Measurements from ENCODE around the gene PFDN6. TPM values are rescaled to one million over a fixed set of nuclear protein-coding genes. Genes with fewer than 3 reads are reported as not detected.

PFDN6 gene
- total RNA-seq, 1 donor from 2014 or later: 117 TPM

- Mint-ChIP-seq H3K9me3 (no peaks in the 10 kb centered on the region), H3K27me3 (ENCODE audit: low read depth) (no peaks in the 10 kb centered on the region), H3K27ac (no peak overlapping the region), H3K4me1 (ENCODE audit: low read depth) (peaks cover 28% of the 10 kb centered on the region), H3K36me3 (ENCODE audit: low read depth) (peaks cover 77% of the 10 kb centered on the region), H3K4me3 (ENCODE audit: low read depth) (no peak overlapping the region)
- intact Hi-C loops (cut with micrococcal nuclease): no loop called here
- no peak for DNase-seq (ENCODE audit: low spot score)
These were observed 15.7 kb downstream of the PFDN6 start for GRCh38 chr6:33305052-33305451.

DNA sequence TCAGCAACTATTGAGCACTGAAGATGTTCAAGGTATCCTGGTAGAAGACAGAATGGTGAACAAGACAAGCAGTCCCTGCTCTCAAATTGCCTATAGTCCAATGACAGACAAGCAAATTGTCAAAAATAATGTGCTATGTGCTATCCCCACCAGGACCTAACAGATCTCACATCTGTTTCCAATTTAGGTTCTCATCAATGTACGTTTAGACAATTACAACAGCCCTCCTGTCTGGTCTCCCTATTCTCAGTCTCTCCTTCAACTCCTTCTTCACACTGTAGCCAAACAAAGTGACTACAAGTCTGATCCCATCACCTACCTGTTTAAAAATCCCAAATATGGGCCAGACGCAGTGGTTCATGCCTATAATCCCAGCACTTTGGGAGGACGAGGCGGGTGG lies 17.0 kb downstream of the PFDN6 start:
- Mint-ChIP-seq H3K27me3 (ENCODE audit: low read depth) (no peaks in the 10 kb centered on the region), H3K27ac (no peak overlapping the region), H3K4me3 (ENCODE audit: low read depth) (no peak overlapping the region), H3K9me3 (no peaks in the 10 kb centered on the region), H3K4me1 (ENCODE audit: low read depth) (peaks cover 27% of the 10 kb centered on the region), H3K36me3 (ENCODE audit: low read depth) (peaks cover 70% of the 10 kb centered on the region)
- no peak for DNase-seq (ENCODE audit: low spot score)
- intact Hi-C loops (cut with micrococcal nuclease): no loop called here

- intact Hi-C loops (cut with micrococcal nuclease): loop anchor here (1.0 to 10.0 kb wide), 6 partner anchors 13 to 458 kb away; partner anchors contain the start of genes B3GALT4, PSMB9 and TAP1
- Mint-ChIP-seq H3K36me3 (ENCODE audit: low read depth) (peaks cover 54% of the 10 kb centered on the region), H3K4me3 (ENCODE audit: low read depth) (peak overlapping the region; percentile 99), H3K27ac (peak overlapping the region; percentile 98), H3K4me1 (ENCODE audit: low read depth) (peaks cover 32% of the 10 kb centered on the region), H3K27me3 (ENCODE audit: low read depth) (no peaks in the 10 kb centered on the region), H3K9me3 (no peaks in the 10 kb centered on the region)
- DNase-seq (ENCODE audit: low spot score): peak; percentile 78
These were observed 23.1 kb downstream of the PFDN6 start for GRCh38 chr6:33312361-33313104.

GRCh38 chr6:33313105-33313708 lies 23.8 kb downstream of the PFDN6 start:
- Mint-ChIP-seq H3K36me3 (ENCODE audit: low read depth) (peaks cover 54% of the 10 kb centered on the region), H3K4me1 (ENCODE audit: low read depth) (peaks cover 34% of the 10 kb centered on the region), H3K27ac (peak overlapping the region; percentile 98), H3K27me3 (ENCODE audit: low read depth) (no peaks in the 10 kb centered on the region), H3K4me3 (ENCODE audit: low read depth) (peak overlapping the region; percentile 99), H3K9me3 (no peaks in the 10 kb centered on the region)
- intact Hi-C loops (cut with micrococcal nuclease): loop anchor here (2.0 to 10.0 kb wide), 5 partner anchors 34 to 458 kb away; partner anchors contain the start of genes B3GALT4, PSMB9 and TAP1
- DNase-seq (ENCODE audit: low spot score): no peak

- intact Hi-C loops (cut with micrococcal nuclease): loop anchor here (1.0 to 10.0 kb wide), 8 partner anchors 9 to 459 kb away; partner anchors contain the start of genes B3GALT4, KIFC1, PSMB9 and RXRB
- H3K27ac Mint-ChIP-seq: peak within 1 kb of the TSS; percentile 98
- peaks cover 54% of the 10 kb centered on the region for H3K36me3 Mint-ChIP-seq (ENCODE audit: low read depth)
- H3K4me1 Mint-ChIP-seq (ENCODE audit: low read depth): peaks cover 36% of the 10 kb centered on the region
- H3K27me3 Mint-ChIP-seq (ENCODE audit: low read depth): no peaks in the 10 kb centered on the region
- DNase-seq (ENCODE audit: low spot score): peak; percentile 87
- H3K4me3 Mint-ChIP-seq (ENCODE audit: low read depth): peak within 1 kb of the TSS; percentile 99
- no peaks in the 10 kb centered on the region for H3K9me3 Mint-ChIP-seq
These were observed 24.5 kb downstream of the PFDN6 start, which contains the start of gene TAPBP for GRCh38 chr6:33313709-33314514. Gene TAPBP (minus strand): TSS chr6:33314078. CDS start chr6:33314041, 37 bp downstream.

GRCh38 chr6:33314515-33314942 lies 25.1 kb downstream of the PFDN6 start:
- Mint-ChIP-seq H3K36me3 (ENCODE audit: low read depth) (peaks cover 57% of the 10 kb centered on the region), H3K9me3 (no peaks in the 10 kb centered on the region), H3K4me3 (ENCODE audit: low read depth) (peak overlapping the region; percentile 99), H3K4me1 (ENCODE audit: low read depth) (peaks cover 41% of the 10 kb centered on the region), H3K27me3 (ENCODE audit: low read depth) (no peaks in the 10 kb centered on the region), H3K27ac (peak overlapping the region; percentile 98)
- intact Hi-C loops (cut with micrococcal nuclease): loop anchor here (1.0 to 10.0 kb wide), 7 partner anchors 9 to 460 kb away; partner anchors contain the start of genes B3GALT4, KIFC1, PSMB9 and RXRB
- peak; percentile 70 for DNase-seq (ENCODE audit: low spot score)

DNA sequence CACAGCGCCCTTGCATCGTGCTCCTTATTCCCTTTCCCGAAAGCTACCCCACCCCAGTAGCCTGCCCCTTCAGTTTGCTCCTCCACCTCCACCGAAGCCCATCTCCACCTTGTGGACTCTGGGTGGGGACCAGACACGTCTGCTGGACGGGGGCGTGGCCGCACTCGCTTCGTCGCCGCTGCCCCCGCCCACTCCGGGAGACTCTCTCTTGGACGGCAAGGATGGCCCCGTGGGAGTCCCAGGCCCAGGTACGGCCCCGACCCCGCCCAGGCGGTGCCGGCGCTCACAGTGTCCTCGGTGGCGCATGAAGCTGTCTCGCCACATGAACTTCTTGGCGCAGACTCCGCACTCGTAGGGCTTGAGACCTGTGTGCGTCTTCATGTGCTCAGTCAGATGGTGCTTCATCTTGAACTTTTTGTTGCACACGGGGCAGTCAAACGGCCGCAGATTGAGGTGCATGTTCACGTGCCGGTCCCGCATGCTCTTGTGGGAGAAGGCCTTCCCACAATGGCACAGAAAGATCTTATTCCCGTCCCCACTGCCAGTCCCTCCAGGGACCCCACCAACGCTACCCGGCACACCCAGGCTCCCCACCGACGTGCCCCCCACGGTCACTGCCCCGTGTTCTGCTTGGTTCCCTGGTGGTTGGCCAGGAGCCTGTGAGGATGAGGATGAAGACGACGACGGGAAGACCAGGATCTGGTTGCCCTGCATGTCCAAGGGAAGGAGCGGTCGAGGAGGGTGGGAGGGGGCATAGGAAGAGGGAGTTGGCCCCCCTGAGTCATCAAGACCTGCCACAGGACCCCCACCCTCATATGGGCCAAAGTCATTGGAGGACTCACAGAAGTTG lies 25.8 kb downstream of the PFDN6 start:
- intact Hi-C loops (cut with micrococcal nuclease): loop anchor here (1.0 to 10.0 kb wide), 7 partner anchors 8 to 460 kb away; partner anchors contain the start of genes B3GALT4, KIFC1, PSMB9 and RXRB
- Mint-ChIP-seq H3K4me3 (ENCODE audit: low read depth) (peak overlapping the region; percentile 99), H3K27me3 (ENCODE audit: low read depth) (no peaks in the 10 kb centered on the region), H3K9me3 (no peaks in the 10 kb centered on the region), H3K36me3 (ENCODE audit: low read depth) (peaks cover 64% of the 10 kb centered on the region), H3K27ac (peak overlapping the region; percentile 98), H3K4me1 (ENCODE audit: low read depth) (peaks cover 47% of the 10 kb centered on the region)
- no peak for DNase-seq (ENCODE audit: low spot score)

- Mint-ChIP-seq H3K4me1 (ENCODE audit: low read depth) (peaks cover 51% of the 10 kb centered on the region), H3K9me3 (no peaks in the 10 kb centered on the region), H3K4me3 (ENCODE audit: low read depth) (peak overlapping the region; percentile 99), H3K27ac (peak overlapping the region; percentile 98), H3K27me3 (ENCODE audit: low read depth) (no peaks in the 10 kb centered on the region), H3K36me3 (ENCODE audit: low read depth) (peaks cover 69% of the 10 kb centered on the region)
- intact Hi-C loops (cut with micrococcal nuclease): loop anchor here (10.0 kb wide), 1 partner anchor 461 kb away; the partner anchor contains the start of genes PSMB9 and TAP1
- no peak for DNase-seq (ENCODE audit: low spot score)
These were observed 26.6 kb downstream of the PFDN6 start for GRCh38 chr6:33315793-33316602.

DNA sequence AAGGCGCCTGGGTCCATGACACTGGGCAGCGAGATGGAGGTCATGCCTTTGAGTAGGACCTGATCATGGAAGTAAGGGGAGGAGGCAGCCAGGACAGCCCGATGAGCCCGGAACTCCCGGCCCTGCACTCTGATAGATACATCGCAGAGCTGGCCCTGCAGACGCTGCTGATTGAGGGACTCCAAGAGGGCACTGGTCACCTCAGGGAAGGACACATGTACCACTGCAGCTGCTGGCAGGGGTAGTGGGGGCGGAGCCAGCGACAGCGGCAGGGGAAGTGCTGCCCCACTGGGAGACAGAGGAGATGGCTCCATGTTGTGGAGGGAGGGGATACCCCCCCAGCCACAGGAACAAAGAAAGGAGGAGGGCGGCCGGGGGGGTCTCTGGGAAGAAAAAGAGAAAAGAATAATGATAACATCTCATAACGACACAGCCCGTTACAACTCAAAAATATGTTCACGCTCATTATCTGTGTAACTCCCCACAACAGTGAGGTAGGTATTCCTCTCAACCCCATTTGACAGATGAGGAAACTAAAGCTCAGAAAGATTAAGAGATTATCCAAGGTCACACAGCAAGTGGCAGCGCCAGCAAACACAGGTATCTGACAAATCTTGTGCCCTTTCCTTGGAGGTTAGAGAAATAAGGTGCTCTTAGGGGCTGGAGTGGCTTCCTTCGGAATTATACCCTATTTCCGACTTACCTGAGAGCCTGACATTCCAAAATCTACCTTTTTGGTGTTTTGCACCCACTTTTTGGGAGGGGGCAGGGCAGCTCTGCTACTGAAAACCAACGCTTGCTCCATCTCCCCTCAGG lies 27.4 kb downstream of the PFDN6 start:
- DNase-seq (ENCODE audit: low spot score): no peak
- intact Hi-C loops (cut with micrococcal nuclease): loop anchor here (10.0 kb wide), 1 partner anchor 462 kb away; the partner anchor contains the start of genes PSMB9 and TAP1
- Mint-ChIP-seq H3K9me3 (no peaks in the 10 kb centered on the region), H3K4me1 (ENCODE audit: low read depth) (peaks cover 54% of the 10 kb centered on the region), H3K4me3 (ENCODE audit: low read depth) (peak overlapping the region; percentile 99), H3K27me3 (ENCODE audit: low read depth) (no peaks in the 10 kb centered on the region), H3K27ac (peak overlapping the region; percentile 24), H3K36me3 (ENCODE audit: low read depth) (peaks cover 70% of the 10 kb centered on the region)

- Mint-ChIP-seq H3K4me1 (ENCODE audit: low read depth) (peaks cover 53% of the 10 kb centered on the region), H3K4me3 (ENCODE audit: low read depth) (peak overlapping the region; percentile 99), H3K27me3 (ENCODE audit: low read depth) (no peaks in the 10 kb centered on the region), H3K36me3 (ENCODE audit: low read depth) (peaks cover 69% of the 10 kb centered on the region), H3K27ac (no peak overlapping the region), H3K9me3 (no peaks in the 10 kb centered on the region)
- intact Hi-C loops (cut with micrococcal nuclease): loop anchor here (10.0 kb wide), 1 partner anchor 463 kb away; the partner anchor contains the start of genes PSMB9 and TAP1
- DNase-seq (ENCODE audit: low spot score): no peak
These were observed 27.9 kb downstream of the PFDN6 start for GRCh38 chr6:33317419-33317668.

Measured in activated T-helper 2 cell treated with anti-CD3 and anti-CD28 coated beads, Interferon-gamma antibody, Interleukin-2, Interleukin-4, amounts not matched to agents 10 μg/mL and 5 μg/mL and 100 μg/mL, durations not matched to agents 14 hours and 24 hours and 36 hours (primary cell).